ENCODE results near the gene OSBPL1A. TPM values are rescaled to one million over a fixed set of nuclear protein-coding genes. Genes with fewer than 3 reads are reported as not detected.
A peak's percentile ranks its signal among the peaks of the same experiment; 100 is the strongest.

The OSBPL1A gene
- total RNA-seq, 1 experiment from 2014 or later = 34.8 TPM

DNA sequence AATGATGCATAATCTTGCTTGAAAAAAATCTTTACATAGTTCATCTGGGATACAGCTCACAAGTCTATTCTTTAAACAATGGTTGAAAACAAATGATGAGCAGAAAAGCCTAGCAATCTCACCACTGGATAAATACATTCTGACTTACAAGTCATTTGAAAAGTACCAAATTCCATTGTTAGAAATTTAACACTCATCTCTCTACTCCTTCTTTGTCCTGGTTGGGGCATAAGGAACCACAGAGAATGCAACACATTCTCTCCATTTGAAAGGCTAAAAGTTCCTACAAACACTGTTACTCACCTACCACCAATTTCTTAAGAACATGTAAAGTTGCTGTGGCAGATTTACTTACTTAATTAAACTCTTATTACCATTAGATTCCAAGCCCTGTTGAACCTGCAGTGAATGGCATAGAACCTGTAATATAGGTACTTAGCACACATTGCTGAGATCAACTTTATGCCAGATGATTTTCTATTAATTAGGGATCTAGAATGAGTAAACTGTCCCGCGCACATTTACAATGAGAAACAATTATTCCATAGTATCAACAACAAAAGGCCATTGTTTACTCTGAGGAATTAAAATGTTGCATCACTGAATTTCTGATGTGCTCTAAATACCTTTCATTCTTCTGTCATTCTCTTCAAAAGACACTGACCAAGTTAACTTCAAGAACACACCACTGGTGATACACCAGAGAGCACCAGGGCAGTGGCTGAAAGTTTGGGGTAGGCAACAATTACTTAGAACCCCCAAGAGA is 189.2 kb downstream of the OSBPL1A start:
- peak overlapping the region; percentile 33 for H3K4me3 Mint-ChIP-seq (ENCODE audit: low read depth, unreplicated experiment)
- H3K27me3 Mint-ChIP-seq (ENCODE audit: unreplicated experiment) = no peaks in the 10 kb centered on the region
- H3K27ac Mint-ChIP-seq (ENCODE audit: unreplicated experiment) = peak overlapping the region; percentile 58
- H3K9me3 Mint-ChIP-seq (ENCODE audit: low read depth, unreplicated experiment) = no peaks in the 10 kb centered on the region
- H3K36me3 Mint-ChIP-seq (ENCODE audit: insufficient read depth, unreplicated experiment) = peaks cover 5% of the 10 kb centered on the region
- no peak for TF ChIP-seq CTCF (IDR thresholded peaks at IDR 0.05; ENCODE audit: unreplicated experiment)
- intact Hi-C loops (cut with micrococcal nuclease; ENCODE audit: unreplicated experiment) = no loop called here
- peaks cover 32% of the 10 kb centered on the region for H3K4me1 Mint-ChIP-seq (ENCODE audit: low read depth, unreplicated experiment)
- no TSS peak for BruUV-seq (replicated peaks)
- CTCF ChIA-PET = interaction anchor here (0.7 kb wide), 1 partner anchor 679 kb away, joined by 3 read pairs; no protein-coding TSS in a partner anchor
- no peak for DNase-seq

GRCh38 chr18:24204904-24205303 is 192.7 kb downstream of the OSBPL1A start:
- intact Hi-C loops (cut with micrococcal nuclease; ENCODE audit: unreplicated experiment) = no loop called here
- DNase-seq = no peak
- no peak for TF ChIP-seq CTCF (IDR thresholded peaks at IDR 0.05; ENCODE audit: unreplicated experiment)
- Mint-ChIP-seq H3K4me3 (ENCODE audit: low read depth, unreplicated experiment) (no peak overlapping the region), H3K27ac (ENCODE audit: unreplicated experiment) (no peak overlapping the region), H3K4me1 (ENCODE audit: low read depth, unreplicated experiment) (peaks cover 26% of the 10 kb centered on the region), H3K27me3 (ENCODE audit: unreplicated experiment) (no peaks in the 10 kb centered on the region), H3K36me3 (ENCODE audit: insufficient read depth, unreplicated experiment) (no peaks in the 10 kb centered on the region), H3K9me3 (ENCODE audit: low read depth, unreplicated experiment) (no peaks in the 10 kb centered on the region)
- CTCF ChIA-PET = interaction anchor here (0.6 to 1.0 kb wide), 2 partner anchors 196 to 443 kb away, joined by 3 read pairs; no protein-coding TSS in a partner anchor
- no TSS peak for BruUV-seq (replicated peaks)

- H3K4me3 Mint-ChIP-seq (ENCODE audit: low read depth, unreplicated experiment) = no peak overlapping the region
- CTCF ChIA-PET = interaction anchor here (1.2 kb wide), 1 partner anchor 13 kb away, joined by 4 read pairs; no protein-coding TSS in a partner anchor
- no peaks in the 10 kb centered on the region for H3K9me3 Mint-ChIP-seq (ENCODE audit: low read depth, unreplicated experiment)
- no TSS peak for BruUV-seq (replicated peaks)
- no peak for DNase-seq
- H3K27me3 Mint-ChIP-seq (ENCODE audit: unreplicated experiment) = no peaks in the 10 kb centered on the region
- H3K4me1 Mint-ChIP-seq (ENCODE audit: low read depth, unreplicated experiment) = peaks cover 8% of the 10 kb centered on the region
- H3K36me3 Mint-ChIP-seq (ENCODE audit: insufficient read depth, unreplicated experiment) = peaks cover 4% of the 10 kb centered on the region
- intact Hi-C loops (cut with micrococcal nuclease; ENCODE audit: unreplicated experiment) = no loop called here
- H3K27ac Mint-ChIP-seq (ENCODE audit: unreplicated experiment) = no peak overlapping the region
- TF ChIP-seq CTCF (IDR thresholded peaks at IDR 0.05; ENCODE audit: unreplicated experiment) = no peak
Observed at GRCh38 chr18:24201699-24202687, 195.6 kb downstream of the OSBPL1A start.

DNA sequence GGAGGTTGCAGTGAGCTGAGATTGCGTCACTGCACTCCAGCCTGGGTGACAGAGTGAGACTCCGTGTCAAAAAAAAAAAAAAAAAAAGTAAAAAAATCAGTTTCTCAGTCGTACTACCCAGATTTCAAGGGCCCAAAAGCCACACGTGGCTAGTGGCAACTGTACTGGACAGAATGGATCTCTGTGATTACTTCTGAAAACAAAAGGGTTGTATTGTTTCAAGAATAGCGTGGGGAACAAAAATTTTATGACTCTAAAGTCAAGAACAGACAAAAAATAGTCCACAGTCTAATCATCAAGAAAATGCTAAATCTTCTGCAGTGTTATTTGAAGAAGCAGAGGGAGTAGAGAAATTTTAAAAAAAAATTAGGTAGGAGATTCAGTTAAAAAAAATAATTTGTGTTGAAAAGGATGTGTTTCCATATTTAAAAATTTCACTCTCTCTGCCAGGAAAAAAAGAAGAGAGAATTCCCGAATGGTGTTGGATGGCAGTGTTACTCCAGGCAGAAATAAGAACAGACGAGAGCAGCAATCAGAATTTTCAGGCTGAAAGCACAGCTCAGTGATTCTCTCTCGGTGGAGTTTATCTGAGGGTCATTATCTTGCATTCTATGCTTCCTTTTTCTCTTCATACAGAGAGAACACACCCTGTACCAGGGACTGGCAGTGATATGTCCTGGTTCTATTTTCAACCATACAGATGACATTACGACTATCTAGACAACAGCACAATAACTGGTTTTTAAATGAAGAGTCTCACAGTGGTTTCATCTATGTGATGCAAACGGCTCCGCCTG is 196.9 kb downstream of the OSBPL1A start:
- CTCF ChIA-PET = no interaction called here
- Mint-ChIP-seq H3K9me3 (ENCODE audit: low read depth, unreplicated experiment) (no peaks in the 10 kb centered on the region), H3K4me3 (ENCODE audit: low read depth, unreplicated experiment) (no peak overlapping the region), H3K4me1 (ENCODE audit: low read depth, unreplicated experiment) (peaks cover 8% of the 10 kb centered on the region), H3K27me3 (ENCODE audit: unreplicated experiment) (no peaks in the 10 kb centered on the region), H3K27ac (ENCODE audit: unreplicated experiment) (no peak overlapping the region), H3K36me3 (ENCODE audit: insufficient read depth, unreplicated experiment) (peaks cover 4% of the 10 kb centered on the region)
- BruUV-seq (replicated peaks) = no TSS peak
- TF ChIP-seq CTCF (IDR thresholded peaks at IDR 0.05; ENCODE audit: unreplicated experiment) = no peak
- DNase-seq = no peak
- intact Hi-C loops (cut with micrococcal nuclease; ENCODE audit: unreplicated experiment) = no loop called here

All from Calu3 (cell line).